GM21723 (cell line): Measurements from ENCODE around the gene RSPH9.
A peak's percentile ranks its signal among the peaks of the same experiment; 100 is the strongest.

Experiments
- ATAC-seq: cut with Tn5 transposase; IDR thresholded peaks from one replicate; pipeline ENCODE4 v1.9.1; 2021; ENCODE audit warnings: mild to moderate bottlenecking, moderate library complexity; ENCODE audit not compliant: unreplicated experiment

The RSPH9 gene

GRCh38 chr6:43707767-43708166 lies 62.9 kb downstream of the RSPH9 start:
- ATAC-seq, result no peak

GRCh38 chr6:43708860-43709653 lies 64.2 kb downstream of the RSPH9 start:
- no peak for ATAC-seq

- ATAC-seq, result no peak
Measured at GRCh38 chr6:43709654-43710303, 64.9 kb downstream of the RSPH9 start.

GRCh38 chr6:43710576-43710975 lies 65.7 kb downstream of the RSPH9 start:
- ATAC-seq, result no peak

- no peak for ATAC-seq
Measured at GRCh38 chr6:43712579-43712978, 67.7 kb downstream of the RSPH9 start.

- ATAC-seq, result no peak
Measured at GRCh38 chr6:43713643-43714310, 68.9 kb downstream of the RSPH9 start.

GRCh38 chr6:43714311-43715055 lies 69.6 kb downstream of the RSPH9 start:
- ATAC-seq, result peak; percentile 31

- ATAC-seq, result peak; percentile 83
Measured at GRCh38 chr6:43715056-43715788, 70.4 kb downstream of the RSPH9 start.

GRCh38 chr6:43716099-43716498 lies 71.3 kb downstream of the RSPH9 start:
- ATAC-seq, result no peak

- ATAC-seq, result no peak
Measured at GRCh38 chr6:43717389-43717788, 72.6 kb downstream of the RSPH9 start.

GRCh38 chr6:43717822-43718221 lies 73.0 kb downstream of the RSPH9 start:
- no peak for ATAC-seq

GRCh38 chr6:43718387-43719105 lies 73.7 kb downstream of the RSPH9 start:
- ATAC-seq, result no peak

GRCh38 chr6:43719511-43719910 lies 74.7 kb downstream of the RSPH9 start:
- ATAC-seq, result no peak

GRCh38 chr6:43720999-43721398 lies 76.2 kb downstream of the RSPH9 start:
- ATAC-seq, result no peak
